HG03558 (cell line): ENCODE results near the gene NGFR.
"Not testable (repeated sequence)": the region's sequence is repeated elsewhere in the genome, so short reads cannot be mapped to it uniquely, and the experiment has no call there.

Source experiments
- ATAC-seq: cut with Tn5 transposase; IDR thresholded peaks from one replicate; pipeline ENCODE4 v1.9.1; 2021; ENCODE audit warnings: moderate number of reproducible peaks; ENCODE audit not compliant: unreplicated experiment; ENCODE audit errors: extremely low read depth

Gene NGFR

DNA sequence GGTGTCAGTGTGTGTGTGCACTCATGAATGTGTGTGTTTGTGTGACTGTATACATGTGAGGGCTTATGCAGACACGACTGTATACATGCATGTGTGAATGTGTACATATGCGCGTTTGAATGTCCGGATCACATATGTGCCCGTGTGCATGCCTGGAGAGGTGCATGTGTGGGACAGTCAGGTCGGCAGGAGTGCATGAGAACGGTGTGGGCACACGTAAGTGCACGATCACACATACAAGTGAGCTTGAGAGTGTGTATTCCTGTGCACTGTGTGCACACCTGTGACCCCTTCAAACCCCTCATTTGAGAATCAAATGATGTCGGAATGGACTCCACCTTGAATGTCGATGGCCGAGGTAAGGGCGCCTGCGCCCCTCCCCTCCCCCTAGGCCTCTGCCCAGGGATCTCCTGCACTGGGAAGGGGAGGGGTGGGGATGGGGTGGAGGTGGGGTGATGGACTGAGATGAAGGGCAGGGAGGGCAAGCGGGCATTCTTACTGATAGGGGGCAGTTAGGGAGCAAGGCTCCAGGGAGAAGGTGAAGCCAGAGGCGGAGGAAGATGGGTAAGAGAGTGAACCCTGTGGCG is 601 bp upstream of the NGFR start:
- no peak for ATAC-seq

DNA sequence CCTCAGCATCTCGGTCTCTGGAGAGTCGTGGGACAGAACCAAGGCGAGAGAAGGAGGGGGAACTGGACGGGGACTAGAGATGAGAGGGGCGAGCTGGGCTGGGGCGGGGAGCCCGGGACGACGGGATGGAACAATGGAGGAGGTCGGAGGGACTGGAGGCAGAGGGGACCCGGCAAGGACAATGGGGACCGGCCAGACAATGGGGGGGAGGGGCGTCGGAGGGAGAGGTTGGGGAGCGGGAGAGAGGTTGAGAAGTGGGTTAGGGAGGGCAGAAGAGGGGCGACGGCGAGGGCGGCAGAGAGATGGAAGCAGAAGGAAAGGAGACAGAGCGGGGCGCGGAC is 719 bp downstream of the NGFR start:
- ATAC-seq: no peak

DNA sequence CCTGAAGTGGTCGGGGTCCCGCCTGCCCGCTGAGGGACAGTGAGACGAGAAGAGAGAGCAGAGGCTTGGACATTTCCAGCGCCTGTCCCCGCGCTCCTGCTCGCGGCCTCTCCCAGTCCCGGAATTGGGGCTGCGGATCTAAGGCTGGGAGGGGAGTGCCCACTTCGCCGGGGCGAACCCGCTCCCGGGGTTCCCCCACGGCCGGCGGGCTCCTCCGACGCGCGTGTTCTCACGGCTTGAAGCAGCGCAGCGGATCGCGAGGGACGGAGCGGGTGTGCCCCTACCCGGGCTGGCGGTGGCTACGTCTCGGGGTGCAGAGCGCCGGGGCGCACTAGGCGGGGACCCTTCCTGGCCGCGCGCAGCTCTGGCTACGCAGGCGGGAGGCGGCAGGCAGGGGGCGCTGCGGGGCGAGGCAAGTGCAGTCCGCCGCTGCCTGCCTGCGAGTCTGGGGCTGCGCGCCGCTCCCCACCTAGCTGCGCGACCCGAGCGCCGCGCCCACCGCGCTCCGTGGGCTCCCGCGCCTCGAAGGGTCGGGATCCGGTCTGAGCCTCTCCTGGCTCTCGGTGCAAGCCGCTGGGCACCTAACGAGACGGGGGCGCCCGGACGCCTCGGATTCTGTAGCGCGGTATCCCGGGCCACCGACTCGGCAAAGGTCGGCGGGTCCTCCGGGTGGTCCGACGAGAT is 1.2 kb downstream of the NGFR start:
- no peak for ATAC-seq

DNA sequence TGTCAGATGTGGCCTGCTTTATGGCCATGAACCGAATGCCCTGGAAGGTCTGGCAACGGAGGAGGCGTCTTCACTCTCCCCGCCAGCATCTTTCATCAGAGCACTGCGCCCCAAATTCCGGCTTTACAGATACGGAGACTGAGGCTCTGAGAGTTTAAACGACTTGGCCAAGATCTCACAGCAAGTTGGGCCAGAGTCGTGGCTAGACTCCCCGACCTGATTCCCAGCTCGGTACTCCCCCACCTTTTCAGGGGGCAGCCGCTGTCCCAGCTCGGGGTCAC is 1.7 kb downstream of the NGFR start:
- ATAC-seq: no peak

DNA sequence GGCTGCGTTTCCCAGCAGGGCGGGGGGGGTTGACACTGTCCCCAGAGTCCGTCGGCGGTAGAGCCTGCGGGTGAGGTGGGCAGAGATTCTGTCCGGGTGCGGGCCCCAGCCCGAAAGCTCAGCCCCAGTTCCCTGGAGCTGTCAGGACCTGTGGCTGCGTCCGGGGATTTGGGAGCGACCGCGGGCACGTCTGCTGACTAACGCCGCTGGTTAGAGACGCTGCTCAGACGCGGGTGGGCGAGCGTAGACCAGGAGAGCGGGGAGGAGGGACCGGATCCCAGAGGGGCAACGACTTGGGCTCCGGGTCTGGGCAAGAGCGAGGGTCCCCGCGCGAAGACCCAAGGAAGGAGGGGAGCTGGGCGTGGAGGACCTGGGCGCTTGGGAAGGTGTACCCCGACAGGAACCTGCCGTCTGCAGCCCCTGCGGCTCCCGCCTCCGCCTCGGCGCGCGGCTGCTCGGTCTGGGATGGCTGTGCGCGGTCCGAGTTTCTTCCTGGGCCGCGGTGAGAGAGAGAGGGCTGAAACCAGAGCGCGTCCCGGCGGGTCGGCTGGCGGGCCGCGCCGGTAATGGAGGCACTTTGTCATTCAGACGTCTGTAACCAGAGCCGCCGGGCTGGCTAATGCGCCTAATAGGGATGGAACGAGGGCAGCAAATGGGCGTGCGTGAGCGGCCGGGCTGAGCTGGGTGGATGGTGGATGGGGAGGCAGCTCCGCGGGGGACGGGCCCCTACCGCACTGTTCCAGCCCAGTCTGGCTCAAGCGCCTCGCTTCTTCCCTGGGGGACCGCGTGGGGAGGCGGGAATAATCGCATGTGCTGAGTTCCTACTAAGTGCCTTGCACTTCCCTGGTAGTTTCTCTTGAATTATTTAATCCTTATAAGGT is 2.3 kb downstream of the NGFR start:
- no peak for ATAC-seq

DNA sequence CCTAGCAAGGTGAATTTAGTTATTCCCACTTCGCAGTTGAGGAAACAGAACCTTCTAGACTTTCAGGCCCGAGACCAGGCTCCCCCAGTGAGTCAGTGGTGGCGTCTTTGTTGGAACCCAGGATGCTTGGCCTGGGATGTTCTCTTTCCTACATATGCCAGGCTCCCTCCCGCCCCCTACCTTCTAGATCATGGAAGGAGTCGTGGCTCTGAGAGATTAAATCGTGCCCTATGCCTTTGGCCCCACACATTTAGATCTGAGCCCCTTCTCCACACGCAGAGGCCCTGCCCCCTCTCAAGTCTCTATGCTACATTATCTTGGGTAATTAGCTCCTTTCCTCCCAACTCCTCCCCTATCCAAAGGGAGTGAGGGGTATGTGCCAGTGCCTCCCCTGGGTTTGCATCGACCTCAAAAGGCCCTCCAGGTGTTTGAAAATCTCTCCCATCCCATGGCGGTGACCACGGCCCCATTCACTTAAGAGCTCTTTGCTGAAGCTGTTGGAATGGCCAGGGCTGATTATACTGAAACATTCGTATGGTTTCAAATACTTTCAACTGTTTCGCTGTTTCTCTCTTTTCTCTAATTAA is 3.0 kb downstream of the NGFR start:
- no peak for ATAC-seq

DNA sequence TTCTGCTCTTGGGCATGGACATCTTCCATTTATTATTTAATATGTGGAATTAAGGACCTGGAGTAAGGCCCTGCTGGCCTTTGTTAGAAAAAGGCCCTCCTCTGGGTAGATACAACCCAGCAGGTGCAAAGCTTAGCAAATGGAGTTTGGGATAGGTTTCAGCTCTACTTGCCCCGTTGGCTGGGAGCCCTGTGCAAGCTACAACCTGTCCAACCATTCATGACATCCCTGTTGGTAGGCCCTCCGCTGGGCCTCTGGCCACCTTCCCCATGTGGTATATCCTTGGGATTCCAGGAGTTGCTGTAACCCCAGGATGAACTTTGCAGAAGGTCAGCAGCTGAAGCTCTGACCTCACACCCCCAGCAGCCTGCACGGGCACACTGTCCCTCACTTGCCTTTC is 6.4 kb downstream of the NGFR start:
- ATAC-seq: no peak

DNA sequence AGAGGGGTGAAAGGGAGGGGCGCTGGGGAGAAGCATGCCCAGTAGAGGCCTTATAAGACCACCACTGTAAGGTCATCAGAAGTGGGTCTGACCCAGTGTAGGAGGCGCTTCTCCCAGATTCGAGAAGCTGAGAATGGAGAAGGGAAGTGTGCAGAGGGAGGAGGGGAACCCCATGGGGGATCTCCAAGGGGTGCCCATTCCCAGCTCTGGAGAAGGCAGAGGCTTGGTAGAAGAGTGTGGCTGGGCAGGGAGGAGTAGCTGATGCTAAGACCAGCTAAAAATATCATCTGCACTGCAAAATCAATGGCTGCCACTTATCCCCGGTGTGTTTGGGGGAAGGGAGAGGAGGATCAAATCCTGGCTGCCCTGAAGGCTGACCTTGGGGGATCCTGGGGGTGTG is 7.2 kb downstream of the NGFR start:
- no peak for ATAC-seq

DNA sequence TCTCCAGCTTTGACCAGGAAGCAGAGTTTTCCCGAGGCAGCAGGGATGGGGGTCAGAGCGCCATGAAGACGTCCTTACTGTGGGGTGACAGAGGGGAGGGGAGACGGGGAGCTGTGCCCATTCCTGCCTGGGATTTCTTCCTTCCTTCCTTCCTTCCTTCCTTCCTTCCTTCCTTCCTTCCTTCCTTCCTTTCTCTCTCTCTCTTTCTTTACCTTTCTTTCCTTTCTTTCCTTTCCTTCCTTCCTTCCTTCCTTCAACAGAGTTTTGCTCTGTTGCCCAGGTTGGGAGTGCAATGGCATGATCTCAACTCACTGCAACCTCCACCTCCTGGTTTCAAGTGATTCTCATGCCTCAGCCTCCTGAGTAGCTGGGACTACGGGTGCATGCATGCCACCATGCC is 7.6 kb downstream of the NGFR start:
- ATAC-seq: not testable (repeated sequence)

DNA sequence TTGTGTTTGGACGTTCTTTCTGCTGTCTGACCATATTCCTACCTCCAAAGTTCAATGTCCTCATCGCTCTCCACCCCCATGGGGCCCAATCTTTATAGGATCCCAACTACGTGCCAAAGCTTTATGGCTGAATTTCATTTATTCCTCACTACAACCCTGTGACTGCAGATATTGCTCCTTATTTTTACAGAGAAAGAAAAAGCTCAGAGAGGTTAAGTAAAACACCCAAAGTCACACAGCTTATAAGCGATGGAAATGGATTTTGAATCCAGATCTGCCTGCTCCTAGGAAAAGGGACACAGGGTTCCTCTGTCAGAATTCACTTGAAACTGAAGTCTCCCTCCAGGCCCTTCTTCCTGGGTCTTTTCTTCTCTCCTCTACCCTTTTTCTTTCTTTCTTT is 9.3 kb downstream of the NGFR start:
- no peak for ATAC-seq

DNA sequence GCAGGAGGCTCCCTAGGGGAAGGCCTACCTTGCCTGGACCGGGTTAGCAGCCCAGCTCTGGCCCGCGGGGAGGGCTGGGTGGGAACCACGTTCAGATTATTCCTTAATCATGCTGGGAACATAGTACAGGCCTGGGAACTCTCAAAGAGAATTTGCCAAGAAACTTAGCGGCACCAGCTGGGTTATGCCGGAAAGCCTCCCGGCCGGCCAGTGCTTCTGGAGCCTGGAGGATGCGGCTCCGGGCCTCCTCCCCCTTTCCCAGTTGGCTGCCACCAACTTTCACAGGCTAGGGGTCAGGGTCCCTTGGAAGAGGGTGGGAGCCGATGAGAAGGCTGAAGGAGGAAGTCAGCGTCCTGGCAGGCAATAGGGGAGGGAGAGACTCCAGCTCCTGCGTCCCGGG is 10.8 kb downstream of the NGFR start:
- ATAC-seq: no peak

DNA sequence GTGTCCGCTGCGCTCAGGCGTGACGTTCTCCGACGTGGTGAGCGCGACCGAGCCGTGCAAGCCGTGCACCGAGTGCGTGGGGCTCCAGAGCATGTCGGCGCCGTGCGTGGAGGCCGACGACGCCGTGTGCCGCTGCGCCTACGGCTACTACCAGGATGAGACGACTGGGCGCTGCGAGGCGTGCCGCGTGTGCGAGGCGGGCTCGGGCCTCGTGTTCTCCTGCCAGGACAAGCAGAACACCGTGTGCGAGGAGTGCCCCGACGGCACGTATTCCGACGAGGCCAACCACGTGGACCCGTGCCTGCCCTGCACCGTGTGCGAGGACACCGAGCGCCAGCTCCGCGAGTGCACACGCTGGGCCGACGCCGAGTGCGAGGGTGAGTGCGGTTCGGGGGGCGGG is 11.2 kb downstream of the NGFR start:
- no peak for ATAC-seq

DNA sequence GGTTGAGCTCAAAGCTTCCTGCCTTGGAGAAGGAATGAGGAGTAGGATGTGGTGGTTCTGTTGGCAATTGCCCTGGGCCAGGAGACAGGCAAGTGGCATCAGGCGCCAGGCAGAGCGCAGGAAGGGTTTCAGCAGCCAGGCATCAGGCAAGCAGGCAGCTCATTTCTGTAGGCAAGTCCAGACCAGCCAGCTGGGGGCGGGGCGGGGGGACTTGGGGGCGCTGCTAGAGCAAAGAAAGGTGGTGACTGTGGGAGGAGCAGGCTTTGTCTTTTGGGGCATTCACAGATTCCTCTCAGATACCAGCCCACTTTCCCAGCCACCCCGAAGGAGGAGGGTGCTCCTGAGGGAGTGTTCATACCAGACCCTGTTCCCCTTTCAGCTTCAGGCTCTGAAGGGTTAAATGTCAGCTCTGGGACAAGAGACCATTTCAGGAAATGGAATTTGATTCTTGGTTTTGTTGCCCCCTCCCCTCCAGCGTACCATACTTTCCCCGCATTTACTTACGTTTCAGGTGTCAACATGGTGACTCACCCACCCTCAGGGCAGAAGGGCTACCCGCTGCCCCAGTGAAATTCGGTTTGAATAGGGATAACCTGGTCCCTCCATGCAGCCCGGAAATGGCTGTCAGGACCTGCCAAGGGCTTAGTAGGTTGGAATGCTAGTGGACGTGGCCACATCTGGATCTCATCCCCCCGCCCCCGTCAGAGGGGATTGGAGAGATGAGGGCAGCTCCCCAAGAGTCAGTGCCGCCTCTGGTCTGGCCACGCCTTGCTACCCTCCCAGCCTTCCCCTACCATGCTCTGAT is 13.2 kb downstream of the NGFR start:
- no peak for ATAC-seq

DNA sequence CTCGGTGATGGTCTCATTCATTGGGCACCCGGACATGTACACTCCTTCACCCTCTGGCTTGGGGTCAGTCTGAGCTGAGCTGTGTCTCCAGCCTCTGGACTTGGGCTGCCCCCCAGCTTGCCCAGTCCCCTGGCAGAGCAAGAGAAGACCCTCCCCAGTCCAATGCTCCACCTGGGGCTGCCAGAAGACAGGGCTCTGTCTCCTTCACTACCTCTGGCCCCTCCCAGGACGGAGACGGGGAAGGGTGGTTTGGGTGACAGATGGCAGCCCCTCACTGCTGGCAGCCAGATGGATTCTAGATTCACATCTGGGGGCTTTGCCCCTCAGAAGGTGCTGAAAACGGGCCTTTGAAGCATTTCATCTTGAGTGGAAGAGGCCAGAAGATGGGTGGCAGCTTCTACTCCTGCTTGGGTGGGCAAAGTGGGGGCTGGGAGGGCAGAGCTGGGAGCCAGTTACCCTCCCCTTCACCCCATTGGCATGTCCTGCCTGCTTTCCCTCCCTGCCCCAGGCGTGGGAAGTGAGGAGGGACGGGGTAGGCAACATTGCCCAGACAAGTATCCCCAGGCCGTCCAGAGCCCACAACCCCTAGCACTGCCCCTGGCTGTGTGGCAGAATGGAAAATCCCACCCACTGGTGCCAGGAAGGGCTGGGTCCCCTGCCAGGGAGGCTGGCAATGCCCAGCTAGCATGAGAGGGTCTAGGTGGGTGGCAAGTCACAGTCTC is 13.9 kb downstream of the NGFR start:
- ATAC-seq: no peak

DNA sequence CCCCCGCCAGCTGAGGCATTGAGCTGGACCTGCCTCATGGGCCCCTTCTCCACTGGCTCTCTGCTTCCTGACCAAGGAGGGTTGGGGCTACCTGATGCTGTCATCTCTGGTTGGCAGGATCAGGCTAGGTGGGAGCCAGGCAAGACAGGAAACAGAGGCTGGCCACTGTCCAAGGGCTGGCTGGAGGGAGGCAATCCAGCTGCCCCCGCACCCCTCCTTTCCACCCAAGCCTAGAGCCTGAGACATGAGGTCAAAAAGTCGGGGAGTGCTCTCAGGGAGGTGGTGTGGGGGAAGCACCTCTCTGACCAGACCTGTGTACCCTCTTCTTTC is 14.5 kb downstream of the NGFR start:
- no peak for ATAC-seq

DNA sequence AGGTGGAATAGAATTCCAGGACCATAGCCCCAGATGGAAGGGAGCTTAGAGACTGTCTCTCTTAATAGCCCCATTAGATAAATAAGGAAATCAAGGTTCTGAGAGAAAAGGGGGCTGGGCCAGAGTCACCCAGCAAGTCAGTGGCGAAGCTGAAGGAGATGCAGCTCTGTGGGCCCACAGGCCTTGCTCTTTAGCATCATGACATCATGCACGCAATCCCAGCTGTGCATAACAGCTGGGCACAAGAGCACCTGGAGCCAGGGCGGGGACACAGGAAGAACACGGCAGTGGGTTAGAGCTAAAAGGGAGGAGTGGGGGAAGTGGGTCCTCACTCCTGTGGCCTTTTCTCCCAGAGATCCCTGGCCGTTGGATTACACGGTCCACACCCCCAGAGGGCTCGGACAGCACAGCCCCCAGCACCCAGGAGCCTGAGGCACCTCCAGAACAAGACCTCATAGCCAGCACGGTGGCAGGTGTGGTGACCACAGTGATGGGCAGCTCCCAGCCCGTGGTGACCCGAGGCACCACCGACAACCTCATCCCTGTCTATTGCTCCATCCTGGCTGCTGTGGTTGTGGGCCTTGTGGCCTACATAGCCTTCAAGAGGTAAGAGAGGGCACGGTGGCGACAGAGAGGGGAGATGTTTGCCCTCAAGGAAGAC is 15.1 kb downstream of the NGFR start:
- no peak for ATAC-seq

DNA sequence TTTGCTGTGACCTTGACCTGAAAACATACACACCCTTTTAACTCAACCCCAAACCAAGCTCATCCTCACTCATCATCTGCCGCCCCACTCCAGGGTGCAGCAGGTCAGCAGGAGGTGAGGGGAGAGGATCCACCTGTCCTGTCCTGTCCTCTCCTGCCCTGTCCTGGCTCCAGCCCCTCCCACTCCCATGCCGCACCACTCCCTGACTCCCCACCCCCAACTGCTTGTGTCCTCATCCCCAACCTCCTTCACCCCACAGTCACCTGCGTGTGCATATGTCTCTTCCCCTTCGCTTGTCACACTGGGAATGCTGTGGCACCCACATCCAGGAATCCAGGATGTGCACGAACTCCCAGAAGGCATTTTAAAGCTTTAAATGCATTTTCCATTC is 15.6 kb downstream of the NGFR start:
- no peak for ATAC-seq

DNA sequence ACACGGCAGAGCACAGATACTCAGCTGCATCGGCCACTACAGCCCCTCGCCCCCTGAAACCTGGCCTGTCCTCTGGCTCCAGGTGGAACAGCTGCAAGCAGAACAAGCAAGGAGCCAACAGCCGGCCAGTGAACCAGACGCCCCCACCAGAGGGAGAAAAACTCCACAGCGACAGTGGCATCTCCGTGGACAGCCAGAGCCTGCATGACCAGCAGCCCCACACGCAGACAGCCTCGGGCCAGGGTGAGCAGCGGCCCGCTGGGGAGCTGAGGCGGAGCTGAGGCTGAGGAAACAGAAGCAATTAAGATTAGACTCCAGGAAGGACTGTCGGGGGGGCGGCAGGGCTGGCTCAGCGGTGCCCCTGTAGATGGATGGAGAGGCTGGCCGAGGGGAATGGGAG is 16.7 kb downstream of the NGFR start:
- ATAC-seq: no peak

DNA sequence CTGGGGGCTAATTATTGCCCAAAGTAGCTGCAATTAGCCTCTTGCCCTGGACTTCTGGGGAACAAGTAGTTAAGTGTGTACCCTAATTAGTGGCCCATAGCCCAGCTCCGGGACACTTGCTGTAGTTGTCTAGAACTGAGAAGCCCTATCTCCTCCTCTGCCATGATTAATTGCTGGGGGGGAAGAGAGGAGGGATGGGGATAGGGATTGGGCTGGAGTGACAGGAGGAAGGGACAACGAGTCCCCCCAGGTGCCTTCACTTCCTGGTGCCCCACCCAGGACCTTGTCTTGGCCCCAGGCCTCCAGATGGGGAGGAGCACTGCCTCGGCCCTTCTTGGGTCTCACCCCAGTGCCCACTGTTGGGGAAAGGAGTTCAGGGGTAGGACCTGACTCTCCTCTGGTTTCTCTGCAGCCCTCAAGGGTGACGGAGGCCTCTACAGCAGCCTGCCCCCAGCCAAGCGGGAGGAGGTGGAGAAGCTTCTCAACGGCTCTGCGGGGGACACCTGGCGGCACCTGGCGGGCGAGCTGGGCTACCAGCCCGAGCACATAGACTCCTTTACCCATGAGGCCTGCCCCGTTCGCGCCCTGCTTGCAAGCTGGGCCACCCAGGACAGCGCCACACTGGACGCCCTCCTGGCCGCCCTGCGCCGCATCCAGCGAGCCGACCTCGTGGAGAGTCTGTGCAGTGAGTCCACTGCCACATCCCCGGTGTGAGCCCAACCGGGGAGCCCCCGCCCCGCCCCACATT is 17.4 kb downstream of the NGFR start:
- no peak for ATAC-seq
